ENCODE results near the gene TTPAL. TPM values are rescaled to one million over a fixed set of nuclear protein-coding genes. Genes with fewer than 3 reads are reported as not detected.
"Not testable (repeated sequence)": the region's sequence is repeated elsewhere in the genome, so short reads cannot be mapped to it uniquely, and the experiment has no call there.

Gene TTPAL
- total RNA-seq, 1 experiment from 2014 or later, result 35.4 TPM

- CTCF ChIA-PET, result interaction anchor here (0.5 to 16.6 kb wide), 12 partner anchors 15 to 399 kb away, joined by 3 to 347 read pairs (median 5); partner anchors contain the start of gene FITM2
- intact Hi-C loops (cut with micrococcal nuclease), result no loop called here
- POLR2A ChIA-PET, result interaction anchor here (0.6 to 2.5 kb wide), 12 partner anchors 8 to 691 kb away, joined by 3 to 13 read pairs (median 4); partner anchors contain the start of genes OSER1 and TTPAL
- H3K27ac Mint-ChIP-seq (ENCODE audit: low read depth, unreplicated experiment), result peak overlapping the region; percentile 58
- DNase-seq (ENCODE audit: unreplicated experiment), result no peak
- no peak for TF ChIP-seq CTCF (IDR thresholded peaks at IDR 0.05; ENCODE audit: unreplicated experiment)
- no TSS peak for BruUV-seq (replicated peaks)
- no peaks in the 10 kb centered on the region for H3K9me3 Mint-ChIP-seq (ENCODE audit: unreplicated experiment)
- no peaks in the 10 kb centered on the region for H3K27me3 Mint-ChIP-seq (ENCODE audit: insufficient read depth, unreplicated experiment)
- peak overlapping the region; percentile 26 for H3K4me3 Mint-ChIP-seq (ENCODE audit: unreplicated experiment)
- H3K4me1 Mint-ChIP-seq (ENCODE audit: insufficient read depth, unreplicated experiment), result peaks cover 40% of the 10 kb centered on the region
- H3K36me3 Mint-ChIP-seq (ENCODE audit: insufficient read depth, unreplicated experiment), result no peaks in the 10 kb centered on the region
Measured at GRCh38 chr20:44468044-44468782, 7.5 kb upstream of the TTPAL start.

- Mint-ChIP-seq H3K27me3 (ENCODE audit: insufficient read depth, unreplicated experiment) (no peaks in the 10 kb centered on the region), H3K4me3 (ENCODE audit: unreplicated experiment) (no peak overlapping the region), H3K4me1 (ENCODE audit: insufficient read depth, unreplicated experiment) (peaks cover 37% of the 10 kb centered on the region), H3K27ac (ENCODE audit: low read depth, unreplicated experiment) (peak overlapping the region; percentile 63), H3K36me3 (ENCODE audit: insufficient read depth, unreplicated experiment) (no peaks in the 10 kb centered on the region), H3K9me3 (ENCODE audit: unreplicated experiment) (no peaks in the 10 kb centered on the region)
- CTCF ChIA-PET, result interaction anchor here (0.9 to 16.6 kb wide), 27 partner anchors 9 to 932 kb away, joined by 3 to 347 read pairs (median 6); partner anchors contain the start of gene FITM2
- DNase-seq (ENCODE audit: unreplicated experiment), result peak; percentile 78
- TF ChIP-seq CTCF (IDR thresholded peaks at IDR 0.05; ENCODE audit: unreplicated experiment), result no peak
- BruUV-seq (replicated peaks), result no TSS peak
- POLR2A ChIA-PET, result interaction anchor here (0.5 to 3.7 kb wide), 19 partner anchors 9 to 359 kb away, joined by 3 to 29 read pairs (median 6); partner anchors contain the start of genes FITM2, OSER1 and SERINC3
- intact Hi-C loops (cut with micrococcal nuclease), result loop anchor here (5.0 to 10.0 kb wide), 4 partner anchors 54 to 356 kb away; partner anchors contain the start of genes FITM2 and SERINC3
Measured at GRCh38 chr20:44470327-44470726, 5.3 kb upstream of the TTPAL start.

GRCh38 chr20:44471481-44471882 is 4.2 kb upstream of the TTPAL start:
- intact Hi-C loops (cut with micrococcal nuclease), result loop anchor here (1.0 to 10.0 kb wide), 6 partner anchors 53 to 357 kb away; partner anchors contain the start of genes FITM2 and SERINC3
- CTCF ChIA-PET, result interaction anchor here (0.5 to 16.6 kb wide), 51 partner anchors 9 to 1086 kb away, joined by 3 to 347 read pairs (median 4); partner anchors contain the start of gene FITM2

GRCh38 chr20:44472283-44472682 is 3.4 kb upstream of the TTPAL start:
- not testable (repeated sequence) for H3K4me3 Mint-ChIP-seq (ENCODE audit: unreplicated experiment); H3K27ac Mint-ChIP-seq (ENCODE audit: low read depth, unreplicated experiment); BruUV-seq (replicated peaks); H3K36me3 Mint-ChIP-seq (ENCODE audit: insufficient read depth, unreplicated experiment); DNase-seq (ENCODE audit: unreplicated experiment); H3K27me3 Mint-ChIP-seq (ENCODE audit: insufficient read depth, unreplicated experiment); H3K9me3 Mint-ChIP-seq (ENCODE audit: unreplicated experiment)
- peaks cover 36% of the 10 kb centered on the region for H3K4me1 Mint-ChIP-seq (ENCODE audit: insufficient read depth, unreplicated experiment)
- ChIA-PET CTCF (interaction anchor here (0.6 to 16.6 kb wide), 28 partner anchors 10 to 721 kb away, joined by 3 to 347 read pairs (median 5); partner anchors contain the start of gene FITM2), POLR2A (interaction anchor here (0.7 to 3.7 kb wide), 9 partner anchors 11 to 282 kb away, joined by 3 to 29 read pairs (median 4); partner anchors contain the start of genes OSER1 and SERINC3)
- intact Hi-C loops (cut with micrococcal nuclease), result loop anchor here (5.0 to 10.0 kb wide), 4 partner anchors 53 to 357 kb away; partner anchors contain the start of genes FITM2 and SERINC3

More at GRCh38 chr20:44471481-44471882, 4.2 kb upstream of the TTPAL start:
- Mint-ChIP-seq H3K27ac (ENCODE audit: low read depth, unreplicated experiment) (no peak overlapping the region), H3K27me3 (ENCODE audit: insufficient read depth, unreplicated experiment) (no peaks in the 10 kb centered on the region), H3K4me3 (ENCODE audit: unreplicated experiment) (no peak overlapping the region), H3K9me3 (ENCODE audit: unreplicated experiment) (no peaks in the 10 kb centered on the region), H3K36me3 (ENCODE audit: insufficient read depth, unreplicated experiment) (no peaks in the 10 kb centered on the region), H3K4me1 (ENCODE audit: insufficient read depth, unreplicated experiment) (peaks cover 32% of the 10 kb centered on the region)
- POLR2A ChIA-PET, result interaction anchor here (0.7 to 3.7 kb wide), 17 partner anchors 10 to 281 kb away, joined by 3 to 29 read pairs (median 6); partner anchors contain the start of genes FITM2 and OSER1
- peak; percentile 54 for TF ChIP-seq CTCF (IDR thresholded peaks at IDR 0.05; ENCODE audit: unreplicated experiment)
- no TSS peak for BruUV-seq (replicated peaks)
- DNase-seq (ENCODE audit: unreplicated experiment), result peak; percentile 85
